K562 (cell line): Measurements from ENCODE around the gene FUT9.

Experiments
- CBFB ChIP-seq: sonication (generic); formaldehyde crosslinking; IDR thresholded peaks from 2 replicates; pipeline ENCODE4 v1.4.0; 2020; ENCODE audit warnings: mild to moderate bottlenecking, missing genetic modification reagents
- CTCF ChIP-seq, 3 experiments: IDR thresholded peaks in 2 of 3; conservative IDR thresholded peaks in 1 of 3; 2 replicates each; pipeline ENCODE4 v1.5.1; 2011 to 2012; ENCODE audit warnings: low read length in 3 of 3, mild to moderate bottlenecking in 3 of 3, control low read depth in 2 of 3, improper control_type of control experiment in 1 of 3, inconsistent platforms in 1 of 3, low read depth in 1 of 3, mixed read lengths in 1 of 3, moderate library complexity in 1 of 3; ENCODE audit not compliant: insufficient read depth in 2 of 3
- DNMT1 ChIP-seq: fragments of 450-650 bp; IDR thresholded peaks from 2 replicates; pipeline ENCODE4 v1.6.1; 2016; ENCODE audit warnings: antibody characterized with exemption, mild to moderate bottlenecking
- E2F5 ChIP-seq: sonication (generic); formaldehyde crosslinking; IDR thresholded peaks from 2 replicates; pipeline ENCODE4 v1.8.0; 2022; ENCODE audit warnings: mild to moderate bottlenecking, missing genetic modification reagents
- EZH2 ChIP-seq: IDR thresholded peaks from 2 replicates; pipeline ENCODE4 v1.6.1; 2012; ENCODE audit warnings: low read depth, mild to moderate bottlenecking, inconsistent platforms, low read length, borderline replicate concordance
- JUNB ChIP-seq: fragments of 450-650 bp; formaldehyde crosslinking; conservative IDR thresholded peaks from 2 replicates; pipeline ENCODE4 v1.4.0; 2020; ENCODE audit warnings: mild to moderate bottlenecking
- KLF13 ChIP-seq: fragments of 450-650 bp; IDR thresholded peaks from 2 replicates; pipeline ENCODE4 v1.6.1; 2016; ENCODE audit warnings: missing genetic modification characterization, low read depth, mild to moderate bottlenecking, missing compliant biosample characterization, moderate library complexity, borderline replicate concordance
- PRMT5 ChIP-seq: sonication (generic); formaldehyde crosslinking; IDR thresholded peaks from 2 replicates; pipeline ENCODE4 v1.5.0; 2020; ENCODE audit warnings: missing genetic modification reagents
- TAF1 ChIP-seq: IDR thresholded peaks from 2 replicates; pipeline ENCODE4 v1.6.1; 2011; ENCODE audit warnings: mild to moderate bottlenecking, low read length, moderate library complexity; ENCODE audit not compliant: insufficient read depth, control insufficient read depth, severe bottlenecking; ENCODE audit errors: extremely low read depth
- TAF7 ChIP-seq: fragments of 450-650 bp; IDR thresholded peaks from 2 replicates; pipeline ENCODE4 v1.6.1; 2016; ENCODE audit warnings: missing genetic modification characterization, missing compliant biosample characterization
- TF ChIP-seq, protein P1 (sequence below), 2 experiments: IDR thresholded peaks; 2 replicates each; pipeline ENCODE4 v1.6.1; 2012; ENCODE audit warnings: improper control_type of control experiment in 2 of 2, low read depth in 2 of 2, low read length in 2 of 2, borderline replicate concordance in 1 of 2
- TF ChIP-seq, protein P2 (sequence below): sonication (generic); formaldehyde crosslinking; IDR thresholded peaks from 2 replicates; pipeline ENCODE4 v1.8.1; 2023; ENCODE audit warnings: mild to moderate bottlenecking, missing genetic modification reagents

DNA sequence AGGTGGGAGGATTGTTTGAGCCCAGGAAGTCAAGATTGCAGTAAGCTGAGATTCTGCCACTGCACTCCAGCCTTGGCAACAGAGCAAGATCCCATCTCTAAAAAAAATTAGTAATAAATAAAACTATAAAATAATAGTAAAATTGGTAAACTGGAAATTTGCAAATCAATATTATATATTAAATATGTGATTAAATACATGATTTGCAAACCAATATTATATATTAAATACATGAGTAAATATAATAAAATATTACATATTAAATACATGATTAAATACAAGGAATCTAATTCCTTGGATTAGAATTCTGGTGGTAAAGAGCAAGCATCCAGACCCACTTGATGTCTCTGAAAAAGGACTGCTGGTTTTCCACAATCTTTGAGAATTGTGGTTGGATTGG is 35.8 kb downstream of the FUT9 start:
- TF ChIP-seq CBFB (CRISPR knock-in tag) (no peak), TAF7 (tag) (no peak), TAF1 (no peak), CTCF (IDR thresholded peaks at IDR 0.05 in 2 of 3, conservative IDR thresholded peaks at IDR 0.05 in 1 of 3; ENCODE audit: insufficient read depth in 2 of 3, low read depth in 1 of 3, low read length in 3 of 3) (no peak), DNMT1 (no peak), EZH2 (no peak), PRMT5 (CRISPR knock-in tag) (no peak), KLF13 (tag) (no peak), JUNB (CRISPR knock-in tag) (no peak), E2F5 (CRISPR knock-in tag) (no peak)
- TF ChIP-seq, protein P1, sequence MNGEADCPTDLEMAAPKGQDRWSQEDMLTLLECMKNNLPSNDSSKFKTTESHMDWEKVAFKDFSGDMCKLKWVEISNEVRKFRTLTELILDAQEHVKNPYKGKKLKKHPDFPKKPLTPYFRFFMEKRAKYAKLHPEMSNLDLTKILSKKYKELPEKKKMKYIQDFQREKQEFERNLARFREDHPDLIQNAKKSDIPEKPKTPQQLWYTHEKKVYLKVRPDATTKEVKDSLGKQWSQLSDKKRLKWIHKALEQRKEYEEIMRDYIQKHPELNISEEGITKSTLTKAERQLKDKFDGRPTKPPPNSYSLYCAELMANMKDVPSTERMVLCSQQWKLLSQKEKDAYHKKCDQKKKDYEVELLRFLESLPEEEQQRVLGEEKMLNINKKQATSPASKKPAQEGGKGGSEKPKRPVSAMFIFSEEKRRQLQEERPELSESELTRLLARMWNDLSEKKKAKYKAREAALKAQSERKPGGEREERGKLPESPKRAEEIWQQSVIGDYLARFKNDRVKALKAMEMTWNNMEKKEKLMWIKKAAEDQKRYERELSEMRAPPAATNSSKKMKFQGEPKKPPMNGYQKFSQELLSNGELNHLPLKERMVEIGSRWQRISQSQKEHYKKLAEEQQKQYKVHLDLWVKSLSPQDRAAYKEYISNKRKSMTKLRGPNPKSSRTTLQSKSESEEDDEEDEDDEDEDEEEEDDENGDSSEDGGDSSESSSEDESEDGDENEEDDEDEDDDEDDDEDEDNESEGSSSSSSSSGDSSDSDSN (IDR thresholded peaks at IDR 0.05; ENCODE audit: borderline replicate concordance in 1 of 2, low read depth in 2 of 2, low read length in 2 of 2): no peak
- TF ChIP-seq, protein P2, sequence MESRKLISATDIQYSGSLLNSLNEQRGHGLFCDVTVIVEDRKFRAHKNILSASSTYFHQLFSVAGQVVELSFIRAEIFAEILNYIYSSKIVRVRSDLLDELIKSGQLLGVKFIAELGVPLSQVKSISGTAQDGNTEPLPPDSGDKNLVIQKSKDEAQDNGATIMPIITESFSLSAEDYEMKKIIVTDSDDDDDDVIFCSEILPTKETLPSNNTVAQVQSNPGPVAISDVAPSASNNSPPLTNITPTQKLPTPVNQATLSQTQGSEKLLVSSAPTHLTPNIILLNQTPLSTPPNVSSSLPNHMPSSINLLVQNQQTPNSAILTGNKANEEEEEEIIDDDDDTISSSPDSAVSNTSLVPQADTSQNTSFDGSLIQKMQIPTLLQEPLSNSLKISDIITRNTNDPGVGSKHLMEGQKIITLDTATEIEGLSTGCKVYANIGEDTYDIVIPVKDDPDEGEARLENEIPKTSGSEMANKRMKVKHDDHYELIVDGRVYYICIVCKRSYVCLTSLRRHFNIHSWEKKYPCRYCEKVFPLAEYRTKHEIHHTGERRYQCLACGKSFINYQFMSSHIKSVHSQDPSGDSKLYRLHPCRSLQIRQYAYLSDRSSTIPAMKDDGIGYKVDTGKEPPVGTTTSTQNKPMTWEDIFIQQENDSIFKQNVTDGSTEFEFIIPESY: no peak
